ENCODE measurements around the gene ARHGAP5. TPM values are rescaled to one million over a fixed set of nuclear protein-coding genes. Genes with fewer than 3 reads are reported as not detected.
A peak's percentile ranks its signal among the peaks of the same experiment; 100 is the strongest.

The ARHGAP5 gene
- total RNA-seq, 1 donor, result 88.7 TPM

GRCh38 chr14:32059702-32060101, 17.4 kb upstream of the ARHGAP5 start:
- Histone ChIP-seq H3K9me3 (ENCODE audit: low read depth, low read length) (no peaks in the 10 kb centered on the region), H3K36me3 (ENCODE audit: insufficient read depth, low read length) (no peaks in the 10 kb centered on the region), H3K79me2 (ENCODE audit: insufficient read depth, low read length) (no peaks in the 10 kb centered on the region), H4K20me1 (ENCODE audit: insufficient read depth, low read length) (no peaks in the 10 kb centered on the region), H3K4me1 (ENCODE audit: insufficient read depth, low read length) (no peaks in the 10 kb centered on the region), H3K27ac (ENCODE audit: low read depth, low read length) (no peak overlapping the region), H3K27me3 (ENCODE audit: insufficient read depth, low read length) (peaks cover 4% of the 10 kb centered on the region), H2AFZ (ENCODE audit: low read length) (no peak overlapping the region), H3K4me2 (ENCODE audit: insufficient read depth, low read length) (no peak overlapping the region), H3K4me3 (ENCODE audit: insufficient read depth, low read length) (no peak overlapping the region)
- TF ChIP-seq CTCF (IDR thresholded peaks at IDR 0.05; ENCODE audit: extremely low read depth, low read depth, low read length), result no peak
- no peak for DNase-seq (ENCODE audit: insufficient read length, low spot score, missing footprints)

GRCh38 chr14:32064931-32065330, 12.2 kb upstream of the ARHGAP5 start:
- TF ChIP-seq CTCF (IDR thresholded peaks at IDR 0.05; ENCODE audit: extremely low read depth, low read depth, low read length), result no peak
- Histone ChIP-seq H3K79me2 (ENCODE audit: insufficient read depth, low read length) (no peaks in the 10 kb centered on the region), H3K4me3 (ENCODE audit: insufficient read depth, low read length) (no peak overlapping the region), H4K20me1 (ENCODE audit: insufficient read depth, low read length) (no peaks in the 10 kb centered on the region), H3K27me3 (ENCODE audit: insufficient read depth, low read length) (no peaks in the 10 kb centered on the region), H3K9me3 (ENCODE audit: low read depth, low read length) (no peaks in the 10 kb centered on the region), H3K4me2 (ENCODE audit: insufficient read depth, low read length) (peak overlapping the region; percentile 0), H2AFZ (ENCODE audit: low read length) (no peak overlapping the region), H3K4me1 (ENCODE audit: insufficient read depth, low read length) (no peaks in the 10 kb centered on the region), H3K36me3 (ENCODE audit: insufficient read depth, low read length) (no peaks in the 10 kb centered on the region), H3K27ac (ENCODE audit: low read depth, low read length) (no peak overlapping the region)
- DNase-seq (ENCODE audit: insufficient read length, low spot score, missing footprints), result no peak

GRCh38 chr14:32068708-32069107, 8.4 kb upstream of the ARHGAP5 start:
- no peak for TF ChIP-seq CTCF (IDR thresholded peaks at IDR 0.05; ENCODE audit: extremely low read depth, low read depth, low read length)
- Histone ChIP-seq H3K9me3 (ENCODE audit: low read depth, low read length) (no peaks in the 10 kb centered on the region), H4K20me1 (ENCODE audit: insufficient read depth, low read length) (no peaks in the 10 kb centered on the region), H3K4me2 (ENCODE audit: insufficient read depth, low read length) (no peak overlapping the region), H3K27ac (ENCODE audit: low read depth, low read length) (no peak overlapping the region), H3K27me3 (ENCODE audit: insufficient read depth, low read length) (no peaks in the 10 kb centered on the region), H3K79me2 (ENCODE audit: insufficient read depth, low read length) (no peaks in the 10 kb centered on the region), H3K4me1 (ENCODE audit: insufficient read depth, low read length) (no peaks in the 10 kb centered on the region), H3K4me3 (ENCODE audit: insufficient read depth, low read length) (no peak overlapping the region), H2AFZ (ENCODE audit: low read length) (no peak overlapping the region), H3K36me3 (ENCODE audit: insufficient read depth, low read length) (no peaks in the 10 kb centered on the region)
- DNase-seq (ENCODE audit: insufficient read length, low spot score, missing footprints), result no peak

GRCh38 chr14:32070282-32070681, 6.8 kb upstream of the ARHGAP5 start:
- Histone ChIP-seq H3K79me2 (ENCODE audit: insufficient read depth, low read length) (no peaks in the 10 kb centered on the region), H3K27me3 (ENCODE audit: insufficient read depth, low read length) (peaks cover 3% of the 10 kb centered on the region), H3K36me3 (ENCODE audit: insufficient read depth, low read length) (no peaks in the 10 kb centered on the region), H3K4me1 (ENCODE audit: insufficient read depth, low read length) (no peaks in the 10 kb centered on the region), H3K27ac (ENCODE audit: low read depth, low read length) (no peak overlapping the region), H3K4me3 (ENCODE audit: insufficient read depth, low read length) (no peak overlapping the region), H4K20me1 (ENCODE audit: insufficient read depth, low read length) (no peaks in the 10 kb centered on the region), H3K9me3 (ENCODE audit: low read depth, low read length) (no peaks in the 10 kb centered on the region), H3K4me2 (ENCODE audit: insufficient read depth, low read length) (no peak overlapping the region), H2AFZ (ENCODE audit: low read length) (no peak overlapping the region)
- DNase-seq (ENCODE audit: insufficient read length, low spot score, missing footprints), result no peak
- TF ChIP-seq CTCF (IDR thresholded peaks at IDR 0.05; ENCODE audit: extremely low read depth, low read depth, low read length), result no peak

Data from osteoblast (primary cell).